ENCODE measurements around the gene USP3. TPM values are rescaled to one million over a fixed set of nuclear protein-coding genes. Genes with fewer than 3 reads are reported as not detected.

USP3 gene
- total and polyA plus RNA-seq, 11 donors = 7.1 to 30.8 (median 18.4) TPM

DNA sequence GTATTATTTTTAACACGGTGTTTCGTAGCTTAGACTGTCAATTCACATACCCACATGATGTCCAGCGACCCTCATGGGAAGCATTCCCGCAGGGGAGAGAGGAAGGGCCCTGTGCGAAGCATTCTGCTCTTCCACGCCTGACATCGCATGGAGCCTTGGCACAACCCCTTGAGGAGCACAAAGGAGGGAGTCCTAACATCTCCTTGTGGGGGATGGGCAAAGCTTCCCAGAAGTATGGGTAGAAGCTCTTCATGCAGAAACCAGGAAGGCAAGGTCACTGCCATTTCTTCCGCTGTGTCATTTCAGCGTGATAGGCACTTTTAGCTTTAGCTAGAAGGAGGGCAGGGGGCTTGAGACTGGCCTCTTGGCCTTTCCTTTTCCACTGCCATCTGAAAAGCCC lies 28.7 kb upstream of the USP3 start:
- Histone ChIP-seq H3K36me3 (no peaks in the 10 kb centered on the region), H3K27me3 (no peaks in the 10 kb centered on the region), H3K4me3 (no peak overlapping the region), H3K4me1 (peaks cover 0 to 36% (median 3%) of the 10 kb centered on the region in 12 donors), H3K27ac (no peak overlapping the region), H3K9me3 (no peaks in the 10 kb centered on the region)
- 93 to 97% (median 94%) methylated on average over 9 of the region's 9 CpGs for WGBS, 4 donors
- no peak for TF ChIP-seq POLR2A (IDR thresholded peaks at IDR 0.05)
- TF ChIP-seq, protein P1, sequence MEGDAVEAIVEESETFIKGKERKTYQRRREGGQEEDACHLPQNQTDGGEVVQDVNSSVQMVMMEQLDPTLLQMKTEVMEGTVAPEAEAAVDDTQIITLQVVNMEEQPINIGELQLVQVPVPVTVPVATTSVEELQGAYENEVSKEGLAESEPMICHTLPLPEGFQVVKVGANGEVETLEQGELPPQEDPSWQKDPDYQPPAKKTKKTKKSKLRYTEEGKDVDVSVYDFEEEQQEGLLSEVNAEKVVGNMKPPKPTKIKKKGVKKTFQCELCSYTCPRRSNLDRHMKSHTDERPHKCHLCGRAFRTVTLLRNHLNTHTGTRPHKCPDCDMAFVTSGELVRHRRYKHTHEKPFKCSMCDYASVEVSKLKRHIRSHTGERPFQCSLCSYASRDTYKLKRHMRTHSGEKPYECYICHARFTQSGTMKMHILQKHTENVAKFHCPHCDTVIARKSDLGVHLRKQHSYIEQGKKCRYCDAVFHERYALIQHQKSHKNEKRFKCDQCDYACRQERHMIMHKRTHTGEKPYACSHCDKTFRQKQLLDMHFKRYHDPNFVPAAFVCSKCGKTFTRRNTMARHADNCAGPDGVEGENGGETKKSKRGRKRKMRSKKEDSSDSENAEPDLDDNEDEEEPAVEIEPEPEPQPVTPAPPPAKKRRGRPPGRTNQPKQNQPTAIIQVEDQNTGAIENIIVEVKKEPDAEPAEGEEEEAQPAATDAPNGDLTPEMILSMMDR (IDR thresholded peaks at IDR 0.05) = no peak
- no peak for DNase-seq
- intact Hi-C loops (cut with DNase I) = no loop called here
- no peak for ATAC-seq

DNA sequence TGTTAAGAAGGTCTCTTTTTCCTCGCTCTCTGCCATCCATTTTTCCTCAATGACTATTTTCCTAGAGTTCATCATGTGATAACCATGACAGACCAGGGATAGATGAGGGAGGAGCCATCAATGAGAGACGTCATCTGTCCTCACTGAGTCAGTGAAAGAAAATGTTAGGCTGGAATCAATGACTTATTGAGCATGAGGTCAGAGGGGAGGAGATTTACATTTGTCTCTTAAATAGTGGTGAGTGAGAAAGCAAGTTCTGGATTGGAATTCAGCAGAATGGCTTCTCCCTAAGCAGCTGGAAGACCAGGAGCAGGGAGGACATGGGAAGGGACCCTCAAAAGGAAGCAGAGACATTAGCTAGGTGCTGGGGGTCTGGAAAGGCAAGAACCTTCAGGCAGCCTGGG lies 28.2 kb upstream of the USP3 start:
- WGBS, 4 donors = 69 to 77% (median 76%) methylated on average over 2 of the region's 2 CpGs
- no peaks in the 10 kb centered on the region for H3K27me3 ChIP-seq
- H3K27ac ChIP-seq = no peak overlapping the region
- intact Hi-C loops (cut with DNase I) = no loop called here
- peaks cover 0 to 41% (median 3%) of the 10 kb centered on the region in 12 donors for H3K4me1 ChIP-seq
- no peak for TF ChIP-seq POLR2A (IDR thresholded peaks at IDR 0.05)
- TF ChIP-seq, protein P1 (IDR thresholded peaks at IDR 0.05) = no peak
- ATAC-seq = peak in 1 of 4 donors; percentile 81
- H3K9me3 ChIP-seq = no peaks in the 10 kb centered on the region
- no peak for DNase-seq
- no peaks in the 10 kb centered on the region for H3K36me3 ChIP-seq
- H3K4me3 ChIP-seq = no peak overlapping the region

DNA sequence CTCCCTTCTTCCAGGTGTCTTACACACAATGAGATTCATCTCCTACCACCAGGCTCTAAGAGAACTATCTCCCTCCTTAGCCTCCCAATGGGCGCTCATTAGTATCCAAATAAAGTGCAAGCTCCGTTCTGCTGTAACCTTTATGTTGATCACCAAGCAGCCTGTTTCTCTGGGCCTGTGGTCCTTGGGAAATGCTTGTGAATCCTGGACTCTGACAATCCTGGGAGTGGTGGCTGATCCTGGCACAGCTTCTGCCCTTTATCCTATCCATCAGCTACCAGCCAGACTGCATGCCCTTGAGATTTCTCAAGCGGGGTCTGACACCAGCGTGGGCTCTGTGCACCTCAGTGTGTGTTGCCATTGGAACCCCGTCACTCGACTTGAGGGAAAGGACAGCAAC lies 26.1 kb upstream of the USP3 start:
- peaks cover 0 to 51% (median 3%) of the 10 kb centered on the region in 12 donors for H3K4me1 ChIP-seq
- intact Hi-C loops (cut with DNase I) = no loop called here
- no peaks in the 10 kb centered on the region for H3K9me3 ChIP-seq
- H3K27ac ChIP-seq = no peak overlapping the region
- no peaks in the 10 kb centered on the region for H3K36me3 ChIP-seq
- TF ChIP-seq, protein P1 (IDR thresholded peaks at IDR 0.05) = no peak
- TF ChIP-seq POLR2A (IDR thresholded peaks at IDR 0.05) = no peak
- H3K27me3 ChIP-seq = no peaks in the 10 kb centered on the region
- no peak overlapping the region for H3K4me3 ChIP-seq
- no peak for ATAC-seq
- DNase-seq = no peak
- 93 to 95% (median 94%) methylated on average over 6 of the region's 6 CpGs for WGBS, 4 donors

DNA sequence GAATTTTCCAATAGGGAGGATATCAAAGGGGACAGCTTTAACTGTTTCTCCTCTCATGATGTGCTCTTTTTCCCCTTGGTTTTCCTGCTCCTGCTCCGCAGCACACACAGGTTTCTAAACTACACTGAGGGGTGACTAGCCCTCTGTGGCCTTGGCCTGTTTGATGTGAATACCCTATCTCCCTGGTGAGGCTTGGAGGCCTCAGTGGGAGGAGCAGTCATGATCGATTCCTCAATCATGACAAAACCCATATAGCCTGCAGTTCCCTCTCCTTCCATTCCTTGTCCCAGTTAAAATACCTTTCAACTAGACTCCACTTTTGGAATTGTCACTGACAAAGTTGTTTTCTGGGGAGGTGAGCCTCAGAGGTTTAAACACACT lies 24.0 kb upstream of the USP3 start:
- Histone ChIP-seq H3K36me3 (no peaks in the 10 kb centered on the region), H3K27ac (peak overlapping the region in 1 of 12 donors; percentile 72), H3K4me3 (no peak overlapping the region), H3K4me1 (peaks cover 0 to 45% (median 0%) of the 10 kb centered on the region in 12 donors), H3K27me3 (no peaks in the 10 kb centered on the region), H3K9me3 (no peaks in the 10 kb centered on the region)
- no peak for TF ChIP-seq POLR2A (IDR thresholded peaks at IDR 0.05)
- ATAC-seq (no peak), DNase-seq (no peak)
- 84 to 90% (median 89%) methylated on average over 2 of the region's 2 CpGs for WGBS, 4 donors
- intact Hi-C loops (cut with DNase I) = loop anchor here in 1 of 10 donors (10.0 kb wide), 1 partner anchor 584 kb away; no protein-coding TSS in a partner anchor

Measured in heart left ventricle (tissue), 16 donors.